GM21381 (cell line): ENCODE measurements around the gene FHOD3.
A peak's percentile ranks its signal among the peaks of the same experiment; 100 is the strongest.

Experiments used
- ATAC-seq: cut with Tn5 transposase; IDR thresholded peaks from one replicate; pipeline ENCODE4 v1.9.1; 2021; ENCODE audit warnings: mild to moderate bottlenecking, moderate library complexity; ENCODE audit not compliant: unreplicated experiment

The FHOD3 gene

DNA sequence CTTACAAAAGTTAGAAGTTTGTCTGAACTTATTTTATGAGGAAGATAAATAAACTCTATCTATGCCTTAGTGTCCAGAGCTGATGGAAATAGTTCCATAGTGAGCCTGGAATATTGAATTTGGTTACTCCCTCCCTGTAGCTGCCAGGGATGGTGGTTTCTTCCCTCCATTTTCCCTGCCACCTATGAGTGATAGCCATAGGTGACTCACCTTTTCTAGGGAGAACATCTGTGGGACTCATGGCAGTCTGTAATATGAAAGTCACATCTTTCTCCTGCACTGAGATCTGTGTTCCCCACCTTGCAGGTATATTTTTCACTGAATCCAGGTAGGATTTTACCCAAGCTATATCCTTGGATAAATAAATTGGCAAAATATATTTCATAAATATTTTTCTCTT is 382.5 kb downstream of the FHOD3 start:
- no peak for ATAC-seq

DNA sequence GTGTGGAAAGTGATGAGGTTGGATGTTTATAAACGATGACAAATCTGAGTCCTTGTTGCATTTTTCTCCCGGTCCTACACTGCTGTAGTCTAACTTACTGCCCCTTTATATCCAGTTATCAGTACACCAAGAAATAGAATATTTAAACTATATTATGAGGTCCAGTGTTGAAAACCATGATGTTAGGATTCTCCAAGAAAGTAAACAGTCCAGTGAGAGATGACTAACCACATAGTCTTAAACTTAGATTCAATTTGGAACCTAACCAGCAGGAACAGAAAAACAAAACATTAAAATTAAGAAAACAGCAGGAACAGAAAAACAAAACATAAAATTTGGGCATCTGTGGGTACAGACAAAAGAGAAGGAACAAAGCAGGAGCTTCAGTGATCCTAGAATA is 388.1 kb downstream of the FHOD3 start:
- no peak for ATAC-seq

DNA sequence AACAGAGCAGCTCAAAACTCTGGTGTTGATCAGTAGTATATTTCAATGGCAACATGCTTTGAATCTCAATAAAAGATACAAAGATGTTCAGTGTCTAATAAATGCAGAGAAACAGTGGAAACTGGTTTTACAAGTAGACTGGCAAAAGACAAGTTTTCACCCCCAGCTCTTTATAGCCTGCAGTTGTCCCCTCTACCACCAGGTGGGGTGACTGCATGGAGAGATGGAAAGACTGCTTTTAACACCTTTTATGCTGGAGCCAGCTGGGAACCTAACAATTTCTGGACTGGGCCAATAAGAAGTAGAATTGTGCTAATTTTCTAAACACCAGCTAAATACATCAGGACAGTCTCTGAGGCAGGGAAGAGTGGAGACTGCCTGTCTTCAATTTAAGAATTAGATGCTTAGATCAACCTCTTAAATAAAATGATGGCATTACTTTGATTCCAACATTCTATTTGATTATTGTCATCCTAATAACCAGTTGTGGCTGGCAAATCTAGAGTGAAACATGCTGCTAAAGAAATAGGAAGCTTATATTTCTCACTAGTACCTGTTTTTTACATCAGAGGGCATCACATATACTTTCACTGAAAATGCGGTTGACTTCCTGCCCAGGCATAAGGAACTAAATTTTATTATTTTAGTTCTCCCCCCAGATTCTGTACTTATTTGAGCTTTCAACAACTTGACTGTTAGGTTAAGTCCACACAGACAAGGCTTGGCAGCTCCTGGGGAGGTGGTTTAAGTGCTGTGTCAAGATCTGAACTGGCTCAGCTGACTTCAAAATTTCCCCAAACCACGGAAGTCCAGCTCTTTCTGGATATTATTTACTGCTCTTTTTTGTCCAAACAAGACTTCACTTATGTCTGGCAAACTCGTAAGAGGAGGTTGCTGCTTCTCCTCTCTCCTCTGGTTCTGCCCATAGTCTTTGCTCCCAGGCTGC is 390.8 kb downstream of the FHOD3 start:
- peak; percentile 71 for ATAC-seq

DNA sequence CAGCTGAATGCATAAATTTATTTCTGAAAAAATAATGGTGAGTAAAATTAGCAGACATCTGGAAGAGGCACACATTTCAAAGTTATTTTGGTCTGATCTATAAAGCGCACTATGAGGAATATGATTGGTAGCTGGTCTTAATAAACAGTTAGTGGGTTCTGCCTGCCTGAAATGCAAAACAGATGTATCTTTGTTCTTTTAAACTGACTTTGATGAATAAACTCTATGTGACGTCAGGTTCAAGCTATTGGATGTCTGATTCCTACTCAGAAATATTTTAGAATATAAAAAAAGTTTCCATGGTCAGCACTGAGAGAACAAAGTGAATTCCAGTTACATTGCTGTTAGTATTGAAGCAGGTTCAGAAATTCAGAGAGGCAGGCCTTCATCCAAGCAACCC is 394.9 kb downstream of the FHOD3 start:
- ATAC-seq: no peak

DNA sequence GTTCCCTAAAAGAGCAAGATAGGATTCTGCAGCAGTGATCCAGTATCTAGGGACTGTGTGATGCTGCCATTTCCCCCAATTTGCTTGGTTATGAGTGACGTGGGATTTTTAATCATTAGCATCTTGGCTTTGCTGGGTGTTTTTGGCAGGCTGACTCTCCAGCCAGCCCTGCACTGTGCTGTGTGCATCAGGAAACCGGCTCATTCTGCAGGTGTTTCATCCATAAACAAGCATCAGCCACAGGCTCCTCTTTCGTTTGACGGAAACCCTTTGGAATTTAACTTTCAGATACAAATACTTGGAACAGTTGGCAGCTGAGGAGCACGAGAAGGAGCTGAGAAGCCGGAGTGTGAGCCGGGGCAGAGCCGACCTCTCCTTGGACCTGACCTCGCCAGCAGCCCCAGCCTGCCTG is 395.4 kb downstream of the FHOD3 start:
- ATAC-seq: no peak

DNA sequence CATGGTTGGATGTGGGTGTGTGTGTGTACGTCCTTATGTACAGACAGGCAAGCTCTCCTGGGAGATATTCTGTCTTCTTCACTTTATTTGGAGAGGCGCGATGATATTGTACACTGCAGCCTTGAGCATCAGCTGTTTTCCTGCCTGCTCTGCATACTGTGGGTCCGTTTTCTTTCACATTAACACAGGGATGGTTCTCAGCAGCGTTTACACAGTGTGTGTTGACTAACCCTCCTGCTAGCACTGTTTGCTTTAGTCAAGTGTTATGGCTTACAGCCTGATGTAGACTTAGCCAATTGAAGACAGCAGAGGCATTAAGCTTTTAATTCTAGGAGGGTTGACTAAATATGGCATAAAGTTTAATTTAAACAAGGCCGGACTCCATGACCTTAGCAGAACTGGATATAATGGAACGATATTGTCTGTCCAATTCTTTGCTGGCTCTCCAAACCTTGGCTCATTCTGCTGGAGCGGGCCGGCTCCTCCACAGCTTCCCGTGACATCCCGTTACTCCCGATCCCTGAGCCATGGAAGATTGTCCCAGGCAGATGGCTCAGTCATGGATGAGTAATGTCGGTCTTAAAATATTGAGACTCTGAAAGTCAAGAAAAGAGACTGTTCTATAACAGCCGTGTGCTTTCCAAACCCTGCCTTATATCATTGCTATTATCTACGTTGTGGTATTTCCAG is 396.6 kb downstream of the FHOD3 start:
- no peak for ATAC-seq

DNA sequence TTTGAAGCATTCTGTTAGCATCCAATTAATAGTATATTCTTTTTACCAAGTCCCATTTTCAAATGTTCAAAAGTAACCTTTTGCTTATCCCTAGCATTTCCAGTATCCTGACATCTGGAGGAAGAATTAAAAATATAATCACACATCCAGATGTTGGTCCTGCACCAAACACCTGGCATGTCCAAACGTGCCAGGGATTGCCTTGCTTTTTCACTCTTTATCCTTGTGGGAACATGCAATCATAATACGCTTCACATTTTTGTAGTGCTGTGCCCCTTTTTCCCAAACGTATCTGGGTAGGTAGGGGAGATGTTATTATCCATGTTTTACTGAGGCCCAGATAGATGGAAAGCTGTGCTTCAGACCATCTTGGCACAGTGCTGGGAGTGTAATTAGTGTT is 398.3 kb downstream of the FHOD3 start:
- no peak for ATAC-seq

DNA sequence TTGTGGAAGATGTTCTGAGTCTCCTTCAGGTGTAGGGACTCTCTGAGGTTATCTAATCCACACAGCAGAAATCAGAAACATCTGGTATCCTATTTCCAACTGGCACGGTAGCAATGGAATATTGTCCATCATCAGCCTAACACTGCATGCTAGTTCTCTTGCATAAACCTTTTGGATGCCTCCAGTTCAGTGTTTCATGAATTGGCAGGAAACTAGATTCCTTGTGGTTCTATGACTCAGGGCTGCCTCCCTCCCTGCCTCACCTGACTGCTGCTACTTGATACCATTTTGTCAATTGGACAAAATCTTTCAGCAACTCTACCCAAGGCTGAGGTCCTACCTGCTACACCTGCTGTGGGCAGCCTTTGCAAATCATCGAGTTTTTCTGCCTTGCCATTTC is 400.4 kb downstream of the FHOD3 start:
- ATAC-seq: no peak

DNA sequence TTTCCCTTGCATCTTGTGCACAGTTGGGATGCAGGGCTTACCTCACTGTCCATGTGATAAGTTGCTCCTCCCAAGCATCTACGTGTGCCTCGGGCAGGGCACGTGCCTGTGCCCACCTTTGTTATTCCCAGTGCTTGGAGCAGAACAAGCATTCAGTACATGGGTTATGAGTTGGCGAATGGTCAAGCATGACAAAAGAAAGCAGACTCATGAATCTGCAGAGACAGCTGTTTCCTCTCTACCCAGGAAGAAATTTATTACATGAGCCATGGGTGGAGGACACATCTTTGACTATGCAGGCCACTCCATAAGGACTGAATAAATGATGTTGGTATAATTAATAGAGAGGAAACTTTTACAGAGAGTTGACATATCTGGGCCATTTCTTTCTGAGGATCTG is 403.4 kb downstream of the FHOD3 start:
- no peak for ATAC-seq

DNA sequence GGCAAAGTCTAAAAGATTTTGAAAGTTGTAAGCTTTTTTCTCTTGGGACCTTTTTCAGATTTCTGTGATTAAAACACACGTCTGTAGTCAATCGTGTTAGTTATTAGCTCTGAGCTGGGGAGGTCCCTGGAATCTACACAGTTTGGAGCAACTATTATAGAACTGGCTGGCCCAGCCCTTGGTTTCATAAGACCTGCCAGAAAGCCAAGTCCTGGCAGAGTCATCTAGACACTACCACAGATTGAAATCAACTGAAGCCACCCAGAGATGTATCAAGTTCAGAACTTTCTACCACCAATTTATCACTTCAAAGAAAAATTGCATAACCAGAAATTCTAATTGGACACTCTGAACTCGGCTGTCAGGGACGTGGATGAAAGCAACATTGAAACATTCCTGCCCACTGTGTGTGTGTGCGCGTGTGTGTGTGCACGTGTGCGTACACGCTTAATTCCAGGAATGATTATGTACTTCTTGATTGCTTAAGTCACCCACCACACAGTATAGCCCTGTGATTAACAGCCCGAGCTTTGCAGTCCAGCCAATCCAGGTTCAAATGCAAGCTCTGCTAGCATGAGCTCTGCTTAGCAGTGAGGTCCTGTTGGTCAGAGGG is 405.0 kb downstream of the FHOD3 start:
- ATAC-seq: no peak

DNA sequence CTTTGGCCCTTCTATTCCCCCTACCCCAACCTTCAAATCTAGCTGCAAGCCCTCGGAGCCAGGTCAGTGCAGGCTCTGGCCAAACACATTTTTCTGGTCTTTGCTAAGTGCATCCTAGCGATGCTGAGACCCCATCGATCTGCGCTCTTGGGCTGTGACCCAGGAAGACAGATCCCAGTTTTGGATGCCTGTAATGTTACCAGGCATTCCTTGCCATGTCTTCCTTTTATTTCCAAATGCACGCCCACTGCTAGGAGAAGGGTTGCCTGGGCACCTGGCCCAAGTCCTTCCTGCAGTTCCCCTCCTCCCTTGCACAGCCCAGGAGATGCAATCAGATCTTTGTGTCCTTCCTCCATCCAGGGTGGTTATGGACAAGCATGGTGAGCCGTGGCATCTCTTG is 406.6 kb downstream of the FHOD3 start:
- ATAC-seq: no peak

DNA sequence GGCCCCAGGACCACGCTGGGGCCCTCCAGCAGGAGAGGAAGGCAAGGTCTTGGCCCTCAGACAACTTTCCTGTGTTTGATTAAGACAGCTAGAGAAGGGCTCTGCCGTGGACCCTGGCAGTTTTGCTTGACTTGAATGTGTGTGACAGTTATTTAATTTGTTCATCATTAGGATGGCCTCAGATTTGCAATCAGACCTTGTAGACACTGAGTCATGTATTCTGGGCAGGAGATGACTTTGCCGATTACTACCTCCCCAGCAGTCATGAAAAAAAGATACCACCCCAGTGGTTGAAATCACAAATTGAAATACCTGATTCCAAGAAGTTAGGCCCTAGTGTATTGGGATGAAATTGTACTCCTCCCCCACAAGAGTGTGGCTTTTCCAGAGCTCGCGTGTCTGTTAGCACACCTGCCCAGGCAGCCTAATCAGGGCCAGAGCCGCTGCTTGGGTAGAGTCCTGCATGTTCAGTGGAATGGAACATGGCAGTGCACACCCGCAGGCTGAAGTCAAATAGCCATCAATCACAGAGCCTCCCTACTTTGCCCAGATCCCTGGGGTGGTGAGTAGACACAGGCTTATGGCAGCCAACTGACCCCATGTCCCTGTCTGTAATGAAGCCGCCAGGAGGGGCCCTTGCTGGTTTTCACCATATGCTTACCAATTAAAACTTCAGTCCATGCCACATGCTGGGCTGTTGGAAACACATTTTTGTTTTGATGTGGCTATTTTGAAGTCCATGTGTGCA is 408.8 kb downstream of the FHOD3 start:
- no peak for ATAC-seq

DNA sequence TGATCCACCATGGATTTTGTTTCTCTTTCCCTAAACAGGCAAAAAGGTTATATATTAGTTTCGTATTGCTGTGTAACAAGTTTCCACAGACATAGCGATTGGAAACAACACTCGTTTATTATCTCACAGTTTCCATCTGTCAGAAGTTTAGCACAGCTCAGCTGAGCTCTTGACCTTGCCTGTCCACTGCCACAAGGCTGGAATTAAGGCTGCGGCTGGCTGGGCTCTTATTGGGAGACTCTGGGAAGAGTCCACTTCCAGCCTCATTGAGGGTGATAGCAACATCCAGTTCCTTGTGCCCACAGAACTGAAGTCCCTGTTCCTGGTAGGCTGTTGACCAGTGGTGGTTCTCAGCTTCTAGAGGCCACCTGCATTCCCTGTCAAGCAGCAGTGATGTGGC is 410.9 kb downstream of the FHOD3 start:
- no peak for ATAC-seq

DNA sequence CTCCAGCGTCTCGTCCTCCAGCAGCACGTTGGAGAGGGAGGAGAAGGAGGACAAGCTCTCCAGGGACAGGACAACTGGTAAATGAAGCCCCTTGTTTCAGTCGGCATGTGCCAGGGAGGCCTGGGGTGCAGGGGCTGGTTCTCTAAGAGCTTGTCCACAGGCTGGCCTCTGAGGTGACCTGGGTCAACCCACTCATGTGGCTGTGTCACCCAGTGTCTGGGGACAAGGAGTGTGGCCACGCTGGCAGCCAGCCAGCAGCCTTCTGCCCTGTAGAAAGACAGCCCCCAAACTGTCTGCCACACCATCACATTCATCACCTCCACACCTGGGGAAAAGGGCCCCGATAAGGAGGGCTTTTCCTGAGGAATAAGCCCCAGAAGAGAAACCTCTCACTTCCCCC is 411.8 kb downstream of the FHOD3 start:
- no peak for ATAC-seq

DNA sequence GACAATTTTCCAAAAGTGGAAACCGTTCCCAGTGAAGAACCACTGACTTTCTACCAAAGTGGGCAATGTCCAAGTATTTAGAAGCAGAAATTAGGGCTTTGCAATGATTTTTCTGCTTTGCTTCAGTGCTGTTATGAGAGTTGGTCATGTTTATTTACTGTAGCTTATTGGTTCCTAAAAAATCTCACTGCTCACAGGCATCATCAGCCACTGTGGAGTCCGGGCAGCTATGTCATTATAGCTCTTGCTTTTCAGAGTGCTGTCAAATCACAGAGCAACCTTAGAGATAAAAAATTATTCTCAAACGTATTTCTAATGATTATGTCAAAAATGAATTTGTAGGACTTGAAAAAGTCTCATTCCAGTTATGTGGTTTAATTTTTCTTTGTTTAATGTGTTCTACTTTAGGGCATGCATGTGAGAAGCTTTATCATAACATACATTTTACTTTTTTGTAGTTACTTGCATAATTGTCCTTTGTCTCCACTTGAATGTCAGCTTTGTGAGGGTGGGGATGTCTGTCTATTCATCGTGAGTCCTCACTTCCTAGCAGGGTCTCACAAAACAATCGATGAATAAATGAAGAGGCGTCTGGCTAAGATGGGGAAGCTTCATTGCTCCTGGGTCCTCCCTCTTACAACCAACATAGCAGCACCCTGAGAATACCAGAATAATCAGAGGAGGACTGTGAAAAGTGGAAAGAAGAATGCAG is 413.7 kb downstream of the FHOD3 start:
- no peak for ATAC-seq

DNA sequence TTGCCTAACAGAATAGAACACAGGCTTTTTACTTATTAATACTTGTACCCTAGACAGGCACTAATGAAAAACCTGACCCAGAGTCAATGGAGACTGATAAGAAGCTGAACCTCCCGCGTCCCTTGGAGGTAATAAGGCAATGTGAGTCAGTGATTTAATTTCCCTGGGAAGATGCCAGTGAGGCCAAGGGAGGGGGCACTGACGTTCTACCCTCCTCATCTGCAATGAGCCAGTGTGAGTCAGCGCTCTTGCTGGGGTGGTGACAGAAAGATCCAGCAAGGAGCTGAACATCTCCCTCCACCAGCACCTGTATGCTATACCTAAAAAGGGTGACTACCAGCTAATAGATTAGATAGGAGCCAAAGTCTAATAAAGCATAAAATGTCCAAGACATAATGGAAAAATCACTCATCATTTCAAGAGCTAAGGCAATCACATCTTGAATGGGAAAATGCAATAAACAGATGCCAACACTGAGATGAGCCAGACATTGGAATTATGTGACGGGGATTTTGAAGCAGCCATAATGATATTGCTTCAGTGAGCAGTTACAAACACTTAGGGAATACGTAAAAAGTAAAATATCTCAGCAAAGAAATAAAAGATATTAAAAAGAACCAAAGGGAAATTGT is 414.4 kb downstream of the FHOD3 start:
- ATAC-seq: no peak

DNA sequence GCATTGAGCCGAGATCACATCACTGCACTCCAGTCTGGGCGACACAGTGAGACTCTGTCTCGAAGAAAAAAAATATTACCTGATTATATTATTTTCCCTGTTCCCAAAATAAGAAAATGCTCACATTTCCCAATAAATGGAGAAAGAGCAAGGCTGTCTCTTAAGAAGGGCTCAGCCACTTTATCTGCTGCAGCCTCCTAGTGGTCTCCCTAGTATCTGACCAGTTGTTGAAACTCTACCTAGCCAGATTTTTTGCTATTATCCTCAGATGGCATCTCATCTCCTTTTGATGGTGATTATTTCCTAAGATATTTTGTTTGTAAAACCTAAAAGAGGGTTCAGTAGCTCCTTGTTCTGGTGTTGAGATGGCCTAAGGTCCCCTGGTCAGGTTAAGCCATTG is 417.0 kb downstream of the FHOD3 start:
- no peak for ATAC-seq

DNA sequence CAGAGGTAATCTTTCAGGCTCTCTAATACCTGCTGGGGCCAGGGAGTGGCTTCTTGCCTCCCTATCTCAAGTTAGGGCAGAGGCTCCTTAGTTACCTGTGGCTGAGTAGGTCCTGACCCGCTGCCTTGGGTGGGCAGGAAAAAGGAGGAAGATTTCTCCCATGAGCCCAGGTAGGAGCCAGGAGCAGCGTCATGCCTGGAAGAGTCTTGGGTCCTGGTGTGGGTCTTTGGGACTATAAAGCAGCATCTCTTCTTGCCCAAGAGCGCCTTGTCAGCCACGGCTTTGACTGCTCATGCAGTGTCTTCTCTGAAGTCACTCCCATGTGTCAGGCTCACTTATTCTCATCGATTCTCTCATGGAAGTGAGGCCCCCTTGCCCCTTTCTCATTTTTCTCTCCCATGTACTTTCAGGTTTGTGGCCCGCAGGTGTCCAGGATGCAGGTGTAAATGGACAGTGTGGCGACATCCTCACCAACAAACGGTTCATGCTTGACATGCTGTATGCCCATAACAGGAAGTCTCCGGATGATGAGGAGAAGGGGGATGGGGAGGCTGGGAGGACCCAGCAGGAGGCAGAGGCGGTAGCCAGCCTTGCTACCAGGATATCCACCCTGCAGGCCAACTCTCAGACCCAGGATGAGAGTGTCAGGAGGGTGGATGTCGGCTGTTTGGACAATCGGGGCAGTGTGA is 420.1 kb downstream of the FHOD3 start:
- no peak for ATAC-seq

DNA sequence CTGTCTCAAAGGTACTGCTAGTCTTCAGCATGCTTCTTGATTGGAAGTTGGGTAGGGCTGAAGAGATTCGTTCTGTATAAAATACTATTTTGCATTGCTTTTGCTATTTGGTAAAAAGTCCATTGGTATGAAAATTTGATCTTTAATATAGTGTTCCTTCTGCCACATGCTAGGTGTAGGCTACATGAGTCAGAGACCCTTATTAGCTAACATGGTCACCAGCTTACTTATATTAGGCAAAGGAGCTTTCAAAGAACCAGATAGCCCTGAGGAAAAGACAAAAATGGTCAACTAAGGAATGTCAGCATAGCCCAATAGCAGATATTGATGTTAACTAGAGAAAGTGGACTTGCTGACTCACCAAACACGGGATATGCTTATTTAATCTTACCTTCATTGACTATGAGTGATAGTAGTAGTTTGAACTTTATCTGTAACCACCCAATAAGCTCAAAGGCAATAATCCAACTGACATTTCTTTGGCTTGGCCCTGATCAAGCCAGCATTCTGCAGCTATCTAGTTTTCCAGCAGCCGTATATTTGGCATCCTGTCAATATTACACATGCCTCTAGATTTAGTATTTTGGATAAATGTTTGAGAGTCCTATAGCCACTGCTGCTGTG is 421.3 kb downstream of the FHOD3 start:
- ATAC-seq: no peak
